Liver (tissue), 3 donors: Measurements from ENCODE around the gene ASCC1.

ENCODE experiments used
- JUND ChIP-seq, 2 donors: IDR thresholded peaks; 2 replicates each; pipeline ENCODE4 v1.6.1; 2016; ENCODE audit warnings: antibody characterized with exemption in 2 of 2
- RXRA ChIP-seq, 2 donors: IDR thresholded peaks; 2 replicates each; pipeline ENCODE4 v1.6.1; 2017 to 2018; ENCODE audit warnings: antibody characterized with exemption in 2 of 2, mild to moderate bottlenecking in 1 of 2
- TAF1 ChIP-seq: conservative IDR thresholded peaks from 2 replicates; pipeline ENCODE4 v1.6.1; 2016; ENCODE audit warnings: antibody characterized with exemption, mild to moderate bottlenecking
- YY1 ChIP-seq: IDR thresholded peaks from 2 replicates; pipeline ENCODE4 v1.6.1; 2016; ENCODE audit warnings: antibody characterized with exemption, mild to moderate bottlenecking
- TF ChIP-seq, protein P1 (sequence below): IDR thresholded peaks from 2 replicates; pipeline ENCODE4 v1.6.1; 2016; ENCODE audit warnings: antibody characterized with exemption, mild to moderate bottlenecking
- TF ChIP-seq, protein P2 (sequence below): fragments of 150-350 bp; IDR thresholded peaks from 2 replicates; pipeline ENCODE4 v1.5.1; 2017; ENCODE audit warnings: improper control_type of control experiment, low read depth, low read length; ENCODE audit not compliant: missing input control
- TF ChIP-seq, protein P3 (sequence below): IDR thresholded peaks from 2 replicates; pipeline ENCODE4 v1.6.1; 2016; ENCODE audit warnings: antibody characterized with exemption
- TF ChIP-seq, protein P4 (sequence below): IDR thresholded peaks from 2 replicates; pipeline ENCODE4 v1.6.1; 2016; ENCODE audit warnings: antibody characterized with exemption
- donor health status: healthy.
- donor health status: healthy.

DNA sequence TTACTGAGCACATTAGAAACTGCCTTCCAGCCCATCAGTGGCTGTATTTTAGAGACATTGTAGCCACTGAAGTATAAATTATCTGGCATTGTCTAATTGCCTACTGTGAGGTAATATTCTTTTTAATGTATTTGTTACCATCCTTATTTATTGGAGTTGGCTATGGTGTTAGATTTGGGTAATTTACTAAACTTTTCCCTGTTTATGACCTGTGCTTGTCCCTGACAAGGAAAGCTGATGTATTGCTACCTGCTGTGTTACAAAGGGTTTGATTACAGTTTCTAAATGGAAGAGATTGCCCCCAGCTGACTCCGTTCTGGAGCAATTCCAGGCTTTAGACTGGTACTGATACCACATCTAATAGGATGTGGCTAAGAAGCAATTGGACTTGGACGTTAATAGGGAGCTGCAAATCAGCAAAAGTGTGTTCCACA is 12.3 kb upstream of the ASCC1 start:
- TF ChIP-seq, protein P1, sequence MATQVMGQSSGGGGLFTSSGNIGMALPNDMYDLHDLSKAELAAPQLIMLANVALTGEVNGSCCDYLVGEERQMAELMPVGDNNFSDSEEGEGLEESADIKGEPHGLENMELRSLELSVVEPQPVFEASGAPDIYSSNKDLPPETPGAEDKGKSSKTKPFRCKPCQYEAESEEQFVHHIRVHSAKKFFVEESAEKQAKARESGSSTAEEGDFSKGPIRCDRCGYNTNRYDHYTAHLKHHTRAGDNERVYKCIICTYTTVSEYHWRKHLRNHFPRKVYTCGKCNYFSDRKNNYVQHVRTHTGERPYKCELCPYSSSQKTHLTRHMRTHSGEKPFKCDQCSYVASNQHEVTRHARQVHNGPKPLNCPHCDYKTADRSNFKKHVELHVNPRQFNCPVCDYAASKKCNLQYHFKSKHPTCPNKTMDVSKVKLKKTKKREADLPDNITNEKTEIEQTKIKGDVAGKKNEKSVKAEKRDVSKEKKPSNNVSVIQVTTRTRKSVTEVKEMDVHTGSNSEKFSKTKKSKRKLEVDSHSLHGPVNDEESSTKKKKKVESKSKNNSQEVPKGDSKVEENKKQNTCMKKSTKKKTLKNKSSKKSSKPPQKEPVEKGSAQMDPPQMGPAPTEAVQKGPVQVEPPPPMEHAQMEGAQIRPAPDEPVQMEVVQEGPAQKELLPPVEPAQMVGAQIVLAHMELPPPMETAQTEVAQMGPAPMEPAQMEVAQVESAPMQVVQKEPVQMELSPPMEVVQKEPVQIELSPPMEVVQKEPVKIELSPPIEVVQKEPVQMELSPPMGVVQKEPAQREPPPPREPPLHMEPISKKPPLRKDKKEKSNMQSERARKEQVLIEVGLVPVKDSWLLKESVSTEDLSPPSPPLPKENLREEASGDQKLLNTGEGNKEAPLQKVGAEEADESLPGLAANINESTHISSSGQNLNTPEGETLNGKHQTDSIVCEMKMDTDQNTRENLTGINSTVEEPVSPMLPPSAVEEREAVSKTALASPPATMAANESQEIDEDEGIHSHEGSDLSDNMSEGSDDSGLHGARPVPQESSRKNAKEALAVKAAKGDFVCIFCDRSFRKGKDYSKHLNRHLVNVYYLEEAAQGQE, result no peak
- TF ChIP-seq, protein P2, sequence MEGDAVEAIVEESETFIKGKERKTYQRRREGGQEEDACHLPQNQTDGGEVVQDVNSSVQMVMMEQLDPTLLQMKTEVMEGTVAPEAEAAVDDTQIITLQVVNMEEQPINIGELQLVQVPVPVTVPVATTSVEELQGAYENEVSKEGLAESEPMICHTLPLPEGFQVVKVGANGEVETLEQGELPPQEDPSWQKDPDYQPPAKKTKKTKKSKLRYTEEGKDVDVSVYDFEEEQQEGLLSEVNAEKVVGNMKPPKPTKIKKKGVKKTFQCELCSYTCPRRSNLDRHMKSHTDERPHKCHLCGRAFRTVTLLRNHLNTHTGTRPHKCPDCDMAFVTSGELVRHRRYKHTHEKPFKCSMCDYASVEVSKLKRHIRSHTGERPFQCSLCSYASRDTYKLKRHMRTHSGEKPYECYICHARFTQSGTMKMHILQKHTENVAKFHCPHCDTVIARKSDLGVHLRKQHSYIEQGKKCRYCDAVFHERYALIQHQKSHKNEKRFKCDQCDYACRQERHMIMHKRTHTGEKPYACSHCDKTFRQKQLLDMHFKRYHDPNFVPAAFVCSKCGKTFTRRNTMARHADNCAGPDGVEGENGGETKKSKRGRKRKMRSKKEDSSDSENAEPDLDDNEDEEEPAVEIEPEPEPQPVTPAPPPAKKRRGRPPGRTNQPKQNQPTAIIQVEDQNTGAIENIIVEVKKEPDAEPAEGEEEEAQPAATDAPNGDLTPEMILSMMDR, result no peak
- TF ChIP-seq YY1 (no peak), JUND (IDR thresholded peaks at IDR 0.05) (no peak), TAF1 (no peak), RXRA (IDR thresholded peaks at IDR 0.05) (no peak)
- TF ChIP-seq, protein P3, sequence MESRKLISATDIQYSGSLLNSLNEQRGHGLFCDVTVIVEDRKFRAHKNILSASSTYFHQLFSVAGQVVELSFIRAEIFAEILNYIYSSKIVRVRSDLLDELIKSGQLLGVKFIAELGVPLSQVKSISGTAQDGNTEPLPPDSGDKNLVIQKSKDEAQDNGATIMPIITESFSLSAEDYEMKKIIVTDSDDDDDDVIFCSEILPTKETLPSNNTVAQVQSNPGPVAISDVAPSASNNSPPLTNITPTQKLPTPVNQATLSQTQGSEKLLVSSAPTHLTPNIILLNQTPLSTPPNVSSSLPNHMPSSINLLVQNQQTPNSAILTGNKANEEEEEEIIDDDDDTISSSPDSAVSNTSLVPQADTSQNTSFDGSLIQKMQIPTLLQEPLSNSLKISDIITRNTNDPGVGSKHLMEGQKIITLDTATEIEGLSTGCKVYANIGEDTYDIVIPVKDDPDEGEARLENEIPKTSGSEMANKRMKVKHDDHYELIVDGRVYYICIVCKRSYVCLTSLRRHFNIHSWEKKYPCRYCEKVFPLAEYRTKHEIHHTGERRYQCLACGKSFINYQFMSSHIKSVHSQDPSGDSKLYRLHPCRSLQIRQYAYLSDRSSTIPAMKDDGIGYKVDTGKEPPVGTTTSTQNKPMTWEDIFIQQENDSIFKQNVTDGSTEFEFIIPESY, result no peak
- TF ChIP-seq, protein P4, sequence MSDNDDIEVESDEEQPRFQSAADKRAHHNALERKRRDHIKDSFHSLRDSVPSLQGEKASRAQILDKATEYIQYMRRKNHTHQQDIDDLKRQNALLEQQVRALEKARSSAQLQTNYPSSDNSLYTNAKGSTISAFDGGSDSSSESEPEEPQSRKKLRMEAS, result no peak
